ENCODE measurements around the gene FRAS1.
"Not testable (repeated sequence)": the region's sequence is repeated elsewhere in the genome, so short reads cannot be mapped to it uniquely, and the experiment has no call there.

The FRAS1 gene

GRCh38 chr4:78057135-78057599, at the start of gene FRAS1:
Gene FRAS1 (plus strand): TSS chr4:78057323. CDS start chr4:78058010, 687 bp downstream.
- ATAC-seq: peak; percentile 46
- peak within 1 kb of the TSS; percentile 9 for H3K27ac Mint-ChIP-seq
- no peaks in the 10 kb centered on the region for H3K36me3 Mint-ChIP-seq
- H3K4me3 Mint-ChIP-seq: peak within 1 kb of the TSS; percentile 78
- peaks cover 27% of the 10 kb centered on the region for H3K4me1 Mint-ChIP-seq
- DNase-seq (ENCODE audit: low spot score in 2 of 2): peak in 1 of 2 donors; percentile 64
- no peaks in the 10 kb centered on the region for H3K9me3 Mint-ChIP-seq

GRCh38 chr4:78011003-78011402, 46.1 kb upstream of the FRAS1 start:
- not testable (repeated sequence) for H3K27ac Mint-ChIP-seq; H3K4me3 Mint-ChIP-seq; H3K4me1 Mint-ChIP-seq; DNase-seq (ENCODE audit: low spot score in 2 of 2); H3K9me3 Mint-ChIP-seq; ATAC-seq; H3K36me3 Mint-ChIP-seq

GRCh38 chr4:78014889-78015886, 41.9 kb upstream of the FRAS1 start:
- H3K27ac Mint-ChIP-seq: no peak overlapping the region
- no peak overlapping the region for H3K4me3 Mint-ChIP-seq
- no peak for DNase-seq (ENCODE audit: low spot score in 2 of 2)
- H3K9me3 Mint-ChIP-seq: peaks cover 6% of the 10 kb centered on the region
- no peaks in the 10 kb centered on the region for H3K4me1 Mint-ChIP-seq
- no peak for ATAC-seq
- H3K36me3 Mint-ChIP-seq: no peaks in the 10 kb centered on the region

GRCh38 chr4:78018271-78019049, 38.7 kb upstream of the FRAS1 start:
- no peak overlapping the region for H3K4me3 Mint-ChIP-seq
- H3K36me3 Mint-ChIP-seq: no peaks in the 10 kb centered on the region
- no peaks in the 10 kb centered on the region for H3K4me1 Mint-ChIP-seq
- ATAC-seq: no peak
- no peak overlapping the region for H3K27ac Mint-ChIP-seq
- no peaks in the 10 kb centered on the region for H3K9me3 Mint-ChIP-seq
- DNase-seq (ENCODE audit: low spot score in 2 of 2): no peak

GRCh38 chr4:78019414-78019813, 37.7 kb upstream of the FRAS1 start:
- no peak for ATAC-seq
- no peak overlapping the region for H3K4me3 Mint-ChIP-seq
- no peaks in the 10 kb centered on the region for H3K9me3 Mint-ChIP-seq
- no peaks in the 10 kb centered on the region for H3K4me1 Mint-ChIP-seq
- no peak for DNase-seq (ENCODE audit: low spot score in 2 of 2)
- H3K36me3 Mint-ChIP-seq: no peaks in the 10 kb centered on the region
- no peak overlapping the region for H3K27ac Mint-ChIP-seq

- Mint-ChIP-seq H3K4me1 (no peaks in the 10 kb centered on the region), H3K9me3 (no peaks in the 10 kb centered on the region), H3K36me3 (no peaks in the 10 kb centered on the region), H3K4me3 (no peak overlapping the region), H3K27ac (no peak overlapping the region)
- DNase-seq (ENCODE audit: low spot score in 2 of 2) (no peak), ATAC-seq (no peak)
Measured at GRCh38 chr4:78020677-78021076, 36.4 kb upstream of the FRAS1 start.

- no peak overlapping the region for H3K4me3 Mint-ChIP-seq
- DNase-seq (ENCODE audit: low spot score in 2 of 2) (no peak), ATAC-seq (no peak)
- H3K9me3 Mint-ChIP-seq: no peaks in the 10 kb centered on the region
- H3K4me1 Mint-ChIP-seq: no peaks in the 10 kb centered on the region
- H3K27ac Mint-ChIP-seq: no peak overlapping the region
- no peaks in the 10 kb centered on the region for H3K36me3 Mint-ChIP-seq
Measured at GRCh38 chr4:78022517-78022916, 34.6 kb upstream of the FRAS1 start.

- DNase-seq (ENCODE audit: low spot score in 2 of 2) (no peak), ATAC-seq (no peak)
- Mint-ChIP-seq H3K9me3 (no peaks in the 10 kb centered on the region), H3K36me3 (no peaks in the 10 kb centered on the region), H3K4me3 (no peak overlapping the region), H3K4me1 (no peaks in the 10 kb centered on the region), H3K27ac (no peak overlapping the region)
Measured at GRCh38 chr4:78024085-78024484, 33.0 kb upstream of the FRAS1 start.

- H3K4me1 Mint-ChIP-seq: no peaks in the 10 kb centered on the region
- H3K9me3 Mint-ChIP-seq: no peaks in the 10 kb centered on the region
- no peak for DNase-seq (ENCODE audit: low spot score in 2 of 2)
- no peak for ATAC-seq
- no peak overlapping the region for H3K4me3 Mint-ChIP-seq
- no peak overlapping the region for H3K27ac Mint-ChIP-seq
- H3K36me3 Mint-ChIP-seq: no peaks in the 10 kb centered on the region
Measured at GRCh38 chr4:78024576-78025091, 32.5 kb upstream of the FRAS1 start.

GRCh38 chr4:78031417-78031950, 25.6 kb upstream of the FRAS1 start:
- no peak overlapping the region for H3K4me3 Mint-ChIP-seq
- no peaks in the 10 kb centered on the region for H3K9me3 Mint-ChIP-seq
- H3K27ac Mint-ChIP-seq: no peak overlapping the region
- DNase-seq (ENCODE audit: low spot score in 2 of 2) (no peak), ATAC-seq (no peak)
- H3K4me1 Mint-ChIP-seq: no peaks in the 10 kb centered on the region
- no peaks in the 10 kb centered on the region for H3K36me3 Mint-ChIP-seq

GRCh38 chr4:78032446-78032845, 24.7 kb upstream of the FRAS1 start:
- Mint-ChIP-seq H3K4me3 (no peak overlapping the region), H3K27ac (no peak overlapping the region), H3K36me3 (no peaks in the 10 kb centered on the region), H3K9me3 (no peaks in the 10 kb centered on the region), H3K4me1 (no peaks in the 10 kb centered on the region)
- ATAC-seq (no peak), DNase-seq (ENCODE audit: low spot score in 2 of 2) (no peak)

GRCh38 chr4:78032929-78033328, 24.2 kb upstream of the FRAS1 start:
- Mint-ChIP-seq H3K27ac (no peak overlapping the region), H3K4me1 (no peaks in the 10 kb centered on the region), H3K4me3 (no peak overlapping the region), H3K36me3 (no peaks in the 10 kb centered on the region), H3K9me3 (no peaks in the 10 kb centered on the region)
- ATAC-seq (no peak), DNase-seq (ENCODE audit: low spot score in 2 of 2) (no peak)

GRCh38 chr4:78033861-78034260, 23.3 kb upstream of the FRAS1 start:
- H3K4me1 Mint-ChIP-seq: no peaks in the 10 kb centered on the region
- no peak overlapping the region for H3K27ac Mint-ChIP-seq
- ATAC-seq: no peak
- DNase-seq (ENCODE audit: low spot score in 2 of 2): no peak
- no peaks in the 10 kb centered on the region for H3K9me3 Mint-ChIP-seq
- no peak overlapping the region for H3K4me3 Mint-ChIP-seq
- H3K36me3 Mint-ChIP-seq: no peaks in the 10 kb centered on the region

GRCh38 chr4:78038704-78039103, 18.4 kb upstream of the FRAS1 start:
- ATAC-seq (no peak), DNase-seq (ENCODE audit: low spot score in 2 of 2) (no peak)
- Mint-ChIP-seq H3K4me3 (no peak overlapping the region), H3K9me3 (peaks cover 6% of the 10 kb centered on the region), H3K27ac (no peak overlapping the region), H3K4me1 (no peaks in the 10 kb centered on the region), H3K36me3 (no peaks in the 10 kb centered on the region)

- DNase-seq (ENCODE audit: low spot score in 2 of 2) (no peak), ATAC-seq (no peak)
- Mint-ChIP-seq H3K36me3 (no peaks in the 10 kb centered on the region), H3K4me1 (no peaks in the 10 kb centered on the region), H3K9me3 (peaks cover 6% of the 10 kb centered on the region), H3K27ac (no peak overlapping the region), H3K4me3 (no peak overlapping the region)
Measured at GRCh38 chr4:78039678-78040077, 17.4 kb upstream of the FRAS1 start.

Measured in stimulated activated effector memory CD8-positive, alpha-beta T cell treated with anti-CD3 and anti-CD28 coated beads, Interleukin-12 subunit alpha, Interleukin-12 subunit beta, amount 100 ng/mL, for 72 hours (primary cell).